Measurements from ENCODE around the gene SYT15.

SYT15 gene

GRCh38 chr10:46538155-46538554 is 40.8 kb upstream of the SYT15 start:
- no peak for DNase-seq (ENCODE audit: low read depth, low spot score)
- TF ChIP-seq FOXP2 (optimal IDR thresholded peaks at IDR 0.05; ENCODE audit: control extremely low read depth, extremely low read length, insufficient read depth): no peak
- no peak overlapping the region for H3K9ac ChIP-seq (ENCODE audit: insufficient read length)
- H3K36me3 ChIP-seq (ENCODE audit: insufficient read depth, low read length): no peaks in the 10 kb centered on the region
- H3K9me3 ChIP-seq (ENCODE audit: low read depth, low read length): no peaks in the 10 kb centered on the region
- H3K27ac ChIP-seq: no peak overlapping the region
- H3K4me3 ChIP-seq: no peak overlapping the region

DNA sequence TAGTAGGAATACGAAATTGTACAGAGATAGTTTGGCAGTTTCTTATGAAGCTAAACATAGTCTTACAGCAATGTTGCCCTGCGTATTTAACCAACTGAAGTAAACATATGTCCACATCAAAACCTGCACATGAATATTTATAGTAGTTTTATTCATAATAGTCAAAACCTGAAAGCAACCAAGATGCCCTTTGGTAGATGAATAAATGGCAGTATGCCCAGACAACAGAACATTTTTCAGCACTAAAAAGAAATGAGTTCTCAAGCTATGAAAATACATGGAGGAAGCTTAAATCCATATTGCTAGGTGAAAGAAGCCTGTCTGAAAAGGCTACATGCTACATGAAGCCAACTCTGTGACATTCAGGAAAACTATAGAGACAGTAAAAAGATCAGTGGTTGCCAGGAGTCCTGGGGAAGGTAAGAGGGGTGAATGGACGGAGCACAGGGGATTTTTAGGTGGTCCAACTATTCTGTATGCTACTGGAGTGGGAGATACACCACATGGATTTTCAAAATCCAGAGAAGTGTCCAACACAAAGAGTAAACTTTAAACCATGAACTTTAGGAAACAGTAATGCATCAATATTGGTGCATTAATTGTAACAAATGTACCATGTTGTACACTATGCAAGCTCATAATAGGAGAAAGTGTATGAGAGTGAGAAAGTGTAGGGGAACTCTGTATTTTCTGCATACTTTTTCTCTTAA is 40.1 kb upstream of the SYT15 start:
- TF ChIP-seq FOXP2 (optimal IDR thresholded peaks at IDR 0.05; ENCODE audit: control extremely low read depth, extremely low read length, insufficient read depth): no peak
- no peak for TF ChIP-seq POLR2AphosphoS5 (IDR thresholded peaks at IDR 0.05; ENCODE audit: borderline replicate concordance, low read depth, low read length)
- no peak for TF ChIP-seq EZH2 (IDR thresholded peaks at IDR 0.05)
- Histone ChIP-seq H3K9me3 (ENCODE audit: low read depth, low read length) (no peaks in the 10 kb centered on the region), H3K9ac (ENCODE audit: insufficient read length) (no peak overlapping the region), H3K36me3 (ENCODE audit: insufficient read depth, low read length) (no peaks in the 10 kb centered on the region), H3K4me3 (no peak overlapping the region), H3K27ac (no peak overlapping the region)
- DNase-seq (ENCODE audit: low read depth, low spot score): no peak

- H3K9ac ChIP-seq (ENCODE audit: insufficient read length): no peak overlapping the region
- no peak overlapping the region for H3K27ac ChIP-seq
- no peaks in the 10 kb centered on the region for H3K9me3 ChIP-seq (ENCODE audit: low read depth, low read length)
- H3K36me3 ChIP-seq (ENCODE audit: insufficient read depth, low read length): no peaks in the 10 kb centered on the region
- no peak overlapping the region for H3K4me3 ChIP-seq
- TF ChIP-seq EZH2 (IDR thresholded peaks at IDR 0.05): no peak
- no peak for TF ChIP-seq FOXP2 (optimal IDR thresholded peaks at IDR 0.05; ENCODE audit: control extremely low read depth, extremely low read length, insufficient read depth)
- TF ChIP-seq POLR2AphosphoS5 (IDR thresholded peaks at IDR 0.05; ENCODE audit: borderline replicate concordance, low read depth, low read length): no peak
- no peak for DNase-seq (ENCODE audit: low read depth, low spot score)
Observed at GRCh38 chr10:46539596-46540411, 39.1 kb upstream of the SYT15 start.

DNA sequence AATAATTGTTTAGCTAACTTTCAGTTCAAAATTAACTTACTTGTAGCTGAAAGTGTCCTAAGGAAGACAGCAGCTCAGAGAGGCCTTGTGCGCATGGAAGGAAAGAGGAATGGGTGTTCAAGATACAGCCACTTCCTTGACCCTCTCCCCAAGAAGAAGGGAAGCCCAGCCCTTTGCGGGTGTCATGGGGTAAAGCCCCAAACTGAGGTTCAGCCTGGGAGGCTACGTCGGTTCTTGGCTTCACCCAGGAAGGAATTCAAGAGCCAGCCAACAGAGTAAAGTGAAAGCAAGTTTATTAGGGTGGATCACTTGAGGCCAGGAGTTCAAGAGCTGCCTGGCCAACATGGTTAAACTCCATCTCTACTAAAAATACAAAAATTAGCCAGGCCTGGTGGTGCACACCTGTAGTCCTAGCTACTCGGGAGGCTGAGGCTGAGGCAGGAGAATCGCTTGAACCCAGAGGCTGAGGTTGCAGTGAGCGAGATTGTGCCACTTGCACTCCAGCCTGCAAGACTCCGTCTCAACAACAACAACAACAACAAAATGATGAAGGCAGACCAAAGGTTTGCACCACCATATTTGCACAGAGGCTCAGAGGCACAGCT is 38.4 kb upstream of the SYT15 start:
- DNase-seq (ENCODE audit: low read depth, low spot score): no peak
- Histone ChIP-seq H3K36me3 (ENCODE audit: insufficient read depth, low read length) (no peaks in the 10 kb centered on the region), H3K27ac (no peak overlapping the region), H3K9ac (ENCODE audit: insufficient read length) (no peak overlapping the region), H3K4me3 (no peak overlapping the region), H3K9me3 (ENCODE audit: low read depth, low read length) (no peaks in the 10 kb centered on the region)
- TF ChIP-seq EZH2 (IDR thresholded peaks at IDR 0.05): no peak
- no peak for TF ChIP-seq FOXP2 (optimal IDR thresholded peaks at IDR 0.05; ENCODE audit: control extremely low read depth, extremely low read length, insufficient read depth)
- TF ChIP-seq POLR2AphosphoS5 (IDR thresholded peaks at IDR 0.05; ENCODE audit: borderline replicate concordance, low read depth, low read length): no peak

DNA sequence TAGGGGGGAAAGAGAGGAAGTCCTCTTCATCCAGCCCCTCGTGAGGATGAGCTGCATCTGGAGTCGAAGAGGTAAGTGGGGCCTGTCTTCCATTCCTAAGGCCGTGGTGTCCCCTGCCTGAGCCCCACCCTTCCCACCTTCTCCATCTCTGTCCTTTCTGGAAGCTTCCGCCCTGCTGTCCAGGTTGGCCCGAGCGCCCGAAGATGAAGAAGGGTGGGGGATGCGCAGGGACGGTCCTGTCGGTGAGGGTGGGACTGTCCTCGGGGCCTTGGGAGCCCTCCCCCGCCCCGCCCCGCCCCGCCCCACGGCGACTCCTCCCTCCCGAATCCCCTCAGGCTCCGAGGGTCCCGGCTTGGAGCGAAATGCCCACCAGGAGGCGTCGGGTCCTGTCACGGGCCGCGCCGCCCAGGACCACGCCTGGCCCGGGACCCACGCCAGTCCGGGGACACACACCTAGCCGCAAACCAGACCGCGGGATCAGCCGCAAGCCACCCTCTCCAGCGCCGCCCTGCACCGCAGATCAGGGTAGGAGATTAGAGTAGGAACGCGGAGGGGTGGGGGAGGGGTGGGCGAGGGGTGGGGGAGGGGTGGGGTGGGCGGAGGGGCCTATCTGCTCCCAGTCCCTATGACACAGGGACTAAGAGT is 37.8 kb upstream of the SYT15 start:
- H3K27ac ChIP-seq: no peak overlapping the region
- no peak overlapping the region for H3K9ac ChIP-seq (ENCODE audit: insufficient read length)
- H3K9me3 ChIP-seq (ENCODE audit: low read depth, low read length): no peaks in the 10 kb centered on the region
- H3K4me3 ChIP-seq: no peak overlapping the region
- TF ChIP-seq POLR2AphosphoS5 (IDR thresholded peaks at IDR 0.05; ENCODE audit: borderline replicate concordance, low read depth, low read length): no peak
- TF ChIP-seq FOXP2 (optimal IDR thresholded peaks at IDR 0.05; ENCODE audit: control extremely low read depth, extremely low read length, insufficient read depth): no peak
- no peak for TF ChIP-seq EZH2 (IDR thresholded peaks at IDR 0.05)
- H3K36me3 ChIP-seq (ENCODE audit: insufficient read depth, low read length): no peaks in the 10 kb centered on the region
- no peak for DNase-seq (ENCODE audit: low read depth, low spot score)

DNA sequence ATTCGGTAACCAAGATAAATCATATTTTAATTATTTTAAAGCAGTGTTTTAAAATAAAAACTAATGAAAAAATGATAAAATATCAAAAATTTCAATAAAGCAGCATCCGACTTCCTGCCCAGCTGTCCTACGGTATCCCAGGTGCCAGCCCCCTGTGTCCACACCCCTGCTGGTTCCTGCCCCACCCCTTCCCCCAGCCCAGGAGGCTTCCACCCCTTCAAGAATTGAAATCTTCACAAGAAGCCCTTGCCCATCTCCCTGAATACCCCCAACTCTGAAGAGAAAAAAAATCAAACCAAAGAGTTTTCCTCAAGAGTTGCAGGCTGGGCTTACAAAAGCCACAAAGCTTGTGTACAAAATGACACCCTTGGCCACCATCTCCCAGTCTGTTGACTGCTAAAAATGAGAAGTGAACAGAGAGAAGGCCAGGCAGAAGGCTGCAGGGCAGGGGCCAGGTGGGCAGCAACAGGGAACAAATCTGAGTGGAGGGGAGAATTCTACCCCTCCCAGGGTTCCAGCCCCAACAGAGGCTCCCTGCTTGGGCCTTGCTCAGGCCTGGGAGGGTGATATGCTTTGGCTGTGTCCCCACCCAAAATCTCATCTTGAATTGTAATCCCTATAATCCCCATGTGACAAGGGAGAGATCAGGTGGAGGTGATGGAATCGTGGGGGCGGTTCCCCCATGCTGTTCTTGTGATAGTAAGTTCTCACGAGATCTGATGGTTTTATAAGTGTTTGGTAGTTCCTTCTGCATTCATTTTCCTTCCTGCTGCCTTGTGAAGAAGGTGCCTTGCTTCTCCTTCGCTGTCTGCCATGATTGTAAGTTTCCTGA is 37.0 kb upstream of the SYT15 start:
- Histone ChIP-seq H3K27ac (no peak overlapping the region), H3K9me3 (ENCODE audit: low read depth, low read length) (no peaks in the 10 kb centered on the region), H3K36me3 (ENCODE audit: insufficient read depth, low read length) (no peaks in the 10 kb centered on the region), H3K9ac (ENCODE audit: insufficient read length) (no peak overlapping the region), H3K4me3 (no peak overlapping the region)
- TF ChIP-seq POLR2AphosphoS5 (IDR thresholded peaks at IDR 0.05; ENCODE audit: borderline replicate concordance, low read depth, low read length) (no peak), FOXP2 (optimal IDR thresholded peaks at IDR 0.05; ENCODE audit: control extremely low read depth, extremely low read length, insufficient read depth) (no peak), EZH2 (IDR thresholded peaks at IDR 0.05) (no peak)
- no peak for DNase-seq (ENCODE audit: low read depth, low spot score)

- no peak for TF ChIP-seq POLR2AphosphoS5 (IDR thresholded peaks at IDR 0.05; ENCODE audit: borderline replicate concordance, low read depth, low read length)
- no peak for TF ChIP-seq EZH2 (IDR thresholded peaks at IDR 0.05)
- no peak for TF ChIP-seq FOXP2 (optimal IDR thresholded peaks at IDR 0.05; ENCODE audit: control extremely low read depth, extremely low read length, insufficient read depth)
- Histone ChIP-seq H3K9ac (ENCODE audit: insufficient read length) (no peak overlapping the region), H3K9me3 (ENCODE audit: low read depth, low read length) (no peaks in the 10 kb centered on the region), H3K27ac (no peak overlapping the region), H3K4me3 (no peak overlapping the region), H3K36me3 (ENCODE audit: insufficient read depth, low read length) (no peaks in the 10 kb centered on the region)
- no peak for DNase-seq (ENCODE audit: low read depth, low spot score)
Observed at GRCh38 chr10:46542567-46543465, 36.1 kb upstream of the SYT15 start.
